BE2C (cell line): ENCODE data around the gene ARHGEF6.

ENCODE experiments used
- DNase-seq: peaks from one replicate; pipeline ENCODE4 v3.0.0-alpha.2; 2020
- H3K27me3 ChIP-seq: fragments of 250-450 bp; sonication (Bioruptor Pico); 2 replicates; pipeline ENCODE4 v1.5.1; 2020; ENCODE audit warnings: mild to moderate bottlenecking
- H3K36me3 ChIP-seq: fragments of 250-450 bp; sonication (Bioruptor Pico); 2 replicates; pipeline ENCODE4 v1.5.1; 2020; ENCODE audit warnings: mild to moderate bottlenecking
- H3K4me1 ChIP-seq: fragments of 250-450 bp; sonication (Bioruptor Pico); 2 replicates; pipeline ENCODE4 v1.5.1; 2020
- H3K4me3 ChIP-seq: 2 replicates; pipeline ENCODE4 v1.5.1; 2011; ENCODE audit warnings: low read depth, low read length
- H3K9me3 ChIP-seq: fragments of 250-450 bp; sonication (Bioruptor Pico); 2 replicates; pipeline ENCODE4 v1.5.1; 2020
- TF ChIP-seq, protein P1 (sequence below): IDR thresholded peaks from 2 replicates; pipeline ENCODE4 v1.5.1; 2012; ENCODE audit warnings: mild to moderate bottlenecking, low read depth, low read length

Gene ARHGEF6

DNA sequence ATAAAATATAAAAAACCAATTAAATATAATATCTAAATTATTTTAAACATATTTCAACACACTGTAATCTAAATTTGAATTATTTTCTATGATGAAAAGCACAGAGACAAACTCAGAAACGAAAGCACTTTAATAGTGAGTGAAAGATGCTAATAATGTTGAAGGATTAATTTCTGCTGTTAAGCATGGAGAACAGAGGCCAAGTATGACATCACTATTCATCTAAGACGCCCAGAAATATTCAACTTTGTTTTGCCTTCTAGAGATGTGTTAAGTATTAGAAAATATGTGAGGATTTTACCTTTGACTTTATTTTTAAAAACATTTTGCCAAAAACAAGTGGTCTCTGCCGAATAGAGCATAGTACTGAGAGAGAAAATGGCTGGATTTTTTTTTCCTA lies 19.3 kb downstream of the ARHGEF6 start:
- TF ChIP-seq, protein P1, sequence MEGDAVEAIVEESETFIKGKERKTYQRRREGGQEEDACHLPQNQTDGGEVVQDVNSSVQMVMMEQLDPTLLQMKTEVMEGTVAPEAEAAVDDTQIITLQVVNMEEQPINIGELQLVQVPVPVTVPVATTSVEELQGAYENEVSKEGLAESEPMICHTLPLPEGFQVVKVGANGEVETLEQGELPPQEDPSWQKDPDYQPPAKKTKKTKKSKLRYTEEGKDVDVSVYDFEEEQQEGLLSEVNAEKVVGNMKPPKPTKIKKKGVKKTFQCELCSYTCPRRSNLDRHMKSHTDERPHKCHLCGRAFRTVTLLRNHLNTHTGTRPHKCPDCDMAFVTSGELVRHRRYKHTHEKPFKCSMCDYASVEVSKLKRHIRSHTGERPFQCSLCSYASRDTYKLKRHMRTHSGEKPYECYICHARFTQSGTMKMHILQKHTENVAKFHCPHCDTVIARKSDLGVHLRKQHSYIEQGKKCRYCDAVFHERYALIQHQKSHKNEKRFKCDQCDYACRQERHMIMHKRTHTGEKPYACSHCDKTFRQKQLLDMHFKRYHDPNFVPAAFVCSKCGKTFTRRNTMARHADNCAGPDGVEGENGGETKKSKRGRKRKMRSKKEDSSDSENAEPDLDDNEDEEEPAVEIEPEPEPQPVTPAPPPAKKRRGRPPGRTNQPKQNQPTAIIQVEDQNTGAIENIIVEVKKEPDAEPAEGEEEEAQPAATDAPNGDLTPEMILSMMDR = no peak
- no peaks in the 10 kb centered on the region for H3K4me1 ChIP-seq
- no peak for DNase-seq
- H3K9me3 ChIP-seq = no peaks in the 10 kb centered on the region
- H3K27me3 ChIP-seq = no peaks in the 10 kb centered on the region
- no peak overlapping the region for H3K4me3 ChIP-seq
- H3K36me3 ChIP-seq = no peaks in the 10 kb centered on the region

DNA sequence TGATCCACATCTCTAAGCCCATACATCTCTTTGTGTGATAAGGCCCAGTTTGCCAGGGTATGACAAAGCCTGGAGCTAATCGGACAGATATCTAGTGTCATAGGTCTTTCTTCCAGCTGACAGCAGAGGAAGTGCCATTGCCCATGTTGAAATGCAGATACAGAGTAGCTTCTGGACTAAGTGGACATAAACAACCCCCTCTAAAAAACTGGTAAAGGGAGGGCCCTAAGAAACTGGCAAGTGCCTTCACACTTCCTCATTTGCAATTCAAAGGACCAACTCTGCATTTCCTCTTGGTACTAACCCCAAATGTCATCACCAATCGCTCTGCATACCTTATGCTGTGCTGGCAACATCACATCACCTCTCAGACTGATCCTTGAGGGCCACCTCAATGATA lies 20.8 kb downstream of the ARHGEF6 start:
- DNase-seq = no peak

DNA sequence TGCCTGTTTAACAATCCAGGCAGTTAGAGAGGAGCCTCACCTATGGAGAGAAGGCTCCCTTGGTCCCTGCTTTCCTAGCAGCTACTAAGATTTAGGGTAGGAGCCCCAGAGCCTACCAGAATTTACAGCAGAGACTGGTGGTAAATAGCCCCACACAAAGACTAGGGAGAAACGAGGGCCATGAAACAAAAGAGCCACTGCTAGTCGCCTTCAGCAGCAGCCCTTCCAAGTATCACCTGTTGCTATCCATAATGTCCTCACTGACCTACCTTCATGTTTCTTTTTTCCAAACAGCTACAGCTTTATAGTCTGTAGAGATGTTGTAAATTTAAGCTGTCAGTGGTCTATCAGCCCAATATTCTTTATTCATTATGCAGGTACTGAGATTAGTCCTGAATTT lies 25.3 kb downstream of the ARHGEF6 start:
- no peaks in the 10 kb centered on the region for H3K9me3 ChIP-seq
- H3K36me3 ChIP-seq = no peaks in the 10 kb centered on the region
- DNase-seq = no peak
- no peaks in the 10 kb centered on the region for H3K27me3 ChIP-seq
- H3K4me3 ChIP-seq = no peak overlapping the region
- TF ChIP-seq, protein P1 = no peak
- H3K4me1 ChIP-seq = no peaks in the 10 kb centered on the region

More for the DNA sequence above, 20.8 kb downstream of the ARHGEF6 start:
- H3K36me3 ChIP-seq = no peaks in the 10 kb centered on the region
- H3K27me3 ChIP-seq = no peaks in the 10 kb centered on the region
- no peaks in the 10 kb centered on the region for H3K9me3 ChIP-seq
- no peaks in the 10 kb centered on the region for H3K4me1 ChIP-seq
- TF ChIP-seq, protein P1 = no peak
- no peak overlapping the region for H3K4me3 ChIP-seq

DNA sequence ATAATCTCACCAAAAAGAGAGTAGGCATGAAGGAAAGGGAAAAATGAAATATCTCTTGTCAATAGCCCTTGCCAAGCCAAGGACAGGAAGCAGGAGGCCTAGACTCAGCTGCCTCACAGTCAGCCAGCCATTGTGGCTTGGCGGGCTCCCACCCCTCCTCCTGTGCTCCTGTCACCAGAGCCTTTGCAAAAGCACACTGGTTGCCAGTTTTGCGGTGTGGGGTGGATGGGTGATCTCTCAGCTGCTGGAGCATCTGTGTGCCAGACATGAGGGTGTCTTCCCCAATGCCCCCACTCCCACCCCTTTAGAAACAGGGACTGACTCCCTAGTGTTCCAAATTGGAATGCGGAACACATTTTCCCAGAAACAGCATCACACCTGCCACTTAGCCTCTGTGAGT lies 26.1 kb downstream of the ARHGEF6 start:
- no peak for DNase-seq
- TF ChIP-seq, protein P1 = no peak

DNA sequence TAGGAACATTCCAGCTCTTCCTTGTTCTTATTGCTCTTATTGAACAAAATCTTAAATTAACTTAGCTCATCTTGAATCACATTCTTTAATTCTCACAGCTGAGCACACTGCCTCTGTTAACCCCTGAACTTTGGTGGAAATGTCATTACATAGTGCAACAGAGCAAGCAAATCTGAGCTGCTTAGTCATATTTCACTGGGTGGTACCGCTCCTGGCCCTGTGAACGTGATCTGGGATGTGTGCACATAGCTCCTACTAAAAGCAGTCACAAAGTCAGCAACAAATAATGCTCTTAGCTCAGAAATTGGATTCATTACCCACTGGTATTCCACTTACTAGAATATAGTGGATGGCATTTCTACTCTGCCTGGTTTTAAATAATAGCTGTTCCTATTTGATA lies 27.9 kb downstream of the ARHGEF6 start:
- H3K27me3 ChIP-seq = no peaks in the 10 kb centered on the region
- no peak for DNase-seq
- H3K36me3 ChIP-seq = no peaks in the 10 kb centered on the region
- no peaks in the 10 kb centered on the region for H3K4me1 ChIP-seq
- TF ChIP-seq, protein P1 = no peak
- H3K4me3 ChIP-seq = no peak overlapping the region
- no peaks in the 10 kb centered on the region for H3K9me3 ChIP-seq

More for the DNA sequence above, 26.1 kb downstream of the ARHGEF6 start:
- no peak overlapping the region for H3K4me3 ChIP-seq
- H3K36me3 ChIP-seq = no peaks in the 10 kb centered on the region
- no peaks in the 10 kb centered on the region for H3K9me3 ChIP-seq
- no peaks in the 10 kb centered on the region for H3K27me3 ChIP-seq
- no peaks in the 10 kb centered on the region for H3K4me1 ChIP-seq

DNA sequence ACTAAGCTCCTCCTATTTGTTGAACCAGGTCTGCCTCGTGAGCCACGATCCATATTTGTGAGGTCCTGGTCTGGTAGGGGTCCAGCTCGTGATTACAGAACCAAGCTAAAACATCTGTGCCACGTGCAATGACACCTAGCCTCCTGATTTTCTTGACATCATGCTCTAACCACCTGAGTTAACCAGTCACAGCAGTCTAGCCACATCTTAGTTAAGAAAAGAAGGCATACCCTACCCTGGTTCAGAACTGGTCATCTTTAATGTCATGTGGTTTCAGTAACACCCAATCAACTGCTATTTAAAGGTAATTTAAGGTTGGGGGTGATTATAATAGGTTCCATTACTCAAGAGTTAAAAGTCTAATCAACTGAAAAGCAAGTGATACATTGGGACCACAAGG lies 28.4 kb downstream of the ARHGEF6 start:
- no peaks in the 10 kb centered on the region for H3K4me1 ChIP-seq
- no peaks in the 10 kb centered on the region for H3K27me3 ChIP-seq
- no peak for DNase-seq
- H3K9me3 ChIP-seq = no peaks in the 10 kb centered on the region
- no peaks in the 10 kb centered on the region for H3K36me3 ChIP-seq
- TF ChIP-seq, protein P1 = no peak
- H3K4me3 ChIP-seq = no peak overlapping the region
